EL (cell line): Measurements from ENCODE around the gene SIGLEC5.

Experiments used
- DNase-seq: peaks from one replicate; pipeline ENCODE4 v3.0.0-alpha.2; 2016

SIGLEC5 gene

GRCh38 chr19:51627491-51628138 lies 2.6 kb downstream of the SIGLEC5 start:
- no peak for DNase-seq

- no peak for DNase-seq
Observed at GRCh38 chr19:51626675-51627074, 3.5 kb downstream of the SIGLEC5 start.

- no peak for DNase-seq
Observed at GRCh38 chr19:51621178-51621577, 9.0 kb downstream of the SIGLEC5 start.

GRCh38 chr19:51615991-51616390 lies 14.2 kb downstream of the SIGLEC5 start:
- no peak for DNase-seq

- DNase-seq, result no peak
Observed at GRCh38 chr19:51614789-51615188, 15.4 kb downstream of the SIGLEC5 start.

- DNase-seq, result no peak
Observed at GRCh38 chr19:51610576-51610975, 19.6 kb downstream of the SIGLEC5 start.

GRCh38 chr19:51607920-51608562 lies 22.2 kb downstream of the SIGLEC5 start:
- peak; percentile 74 for DNase-seq

GRCh38 chr19:51607077-51607476 lies 23.1 kb downstream of the SIGLEC5 start:
- no peak for DNase-seq

GRCh38 chr19:51602189-51602854 lies 27.9 kb downstream of the SIGLEC5 start:
- no peak for DNase-seq

GRCh38 chr19:51600940-51601580 lies 29.1 kb downstream of the SIGLEC5 start:
- DNase-seq, result no peak

- no peak for DNase-seq
Observed at GRCh38 chr19:51599084-51599483, 31.1 kb downstream of the SIGLEC5 start.

GRCh38 chr19:51598159-51598915 lies 31.9 kb downstream of the SIGLEC5 start:
- DNase-seq, result no peak

GRCh38 chr19:51595190-51596175 lies 34.7 kb downstream of the SIGLEC5 start:
- DNase-seq, result no peak

- DNase-seq, result no peak
Observed at GRCh38 chr19:51594774-51595109, 35.5 kb downstream of the SIGLEC5 start.

GRCh38 chr19:51593969-51594773 lies 36.0 kb downstream of the SIGLEC5 start:
- DNase-seq, result peak; percentile 96

GRCh38 chr19:51593138-51593890 lies 36.9 kb downstream of the SIGLEC5 start:
- DNase-seq, result no peak

- no peak for DNase-seq
Observed at GRCh38 chr19:51592521-51592920, 37.7 kb downstream of the SIGLEC5 start.

- DNase-seq, result no peak
Observed at GRCh38 chr19:51590441-51590840, 39.8 kb downstream of the SIGLEC5 start.

- no peak for DNase-seq
Observed at GRCh38 chr19:51589511-51589910, 40.7 kb downstream of the SIGLEC5 start.
